SK-N-SH (cell line): ENCODE measurements around the gene HTR6. TPM values are rescaled to one million over a fixed set of nuclear protein-coding genes. Genes with fewer than 3 reads are reported as not detected.

Experiments
- CTCF ChIA-PET: fragments of 300-600, 350-600 bp; formaldehyde crosslinking; extraction: SDS; loops from one replicate; lab custom pipeline; 2021; lab: Yijun Ruan, JAX
- POLR2A ChIA-PET: fragments of 350-600 bp; sonication (Branson Sonifier 250); formaldehyde crosslinking; extraction: SDS; loops from one replicate; lab custom pipeline; 2020; ENCODE audit warnings: antibody characterized with exemption, inconsistent platforms; lab: Yijun Ruan, JAX
- DNase-seq: peaks from one replicate; pipeline ENCODE4 v3.0.0; 2012
- H2AFZ ChIP-seq: fragments of 200-600 bp; sonication (generic); 2 replicates; pipeline ENCODE4 v1.8.1; 2016; ENCODE audit warnings: antibody characterized with exemption, mild to moderate bottlenecking, low read depth
- H3F3A ChIP-seq: fragments of 200-600 bp; sonication (generic); replicated peaks from 2 replicates; pipeline ENCODE3; 2016; ENCODE audit warnings: antibody characterized with exemption, mild to moderate bottlenecking; ENCODE audit not compliant: insufficient read depth
- H3K27ac ChIP-seq, 2 experiments: fragments of 200-500 bp in 1 of 2; fragments of 200-600 bp in 1 of 2; sonication (Bioruptor generic) in 1 of 2; sonication (generic), shearing (Covaris generic) in 1 of 2; 2 replicates each; pipeline versions ENCODE4 v1.5.1 to v1.6.1; 2014 to 2016; ENCODE audit warnings: low read depth in 2 of 2, inconsistent platforms in 1 of 2, low read length in 1 of 2, mild to moderate bottlenecking in 1 of 2, mixed read lengths in 1 of 2
- H3K27me3 ChIP-seq: fragments of 200-600 bp; sonication (generic), shearing (Covaris generic); 2 replicates; pipeline ENCODE4 v1.6.1; 2016; ENCODE audit warnings: mixed run types; ENCODE audit not compliant: insufficient read depth
- H3K36me3 ChIP-seq, 2 experiments: fragments of 200-500 bp in 1 of 2; fragments of 200-600 bp in 1 of 2; sonication (Bioruptor generic) in 1 of 2; sonication (generic) in 1 of 2; replicated peaks in 1 of 2; 2 replicates each; pipeline versions ENCODE3 to v1.5.1; 2014 to 2016; ENCODE audit warnings: low read length in 1 of 2, mild to moderate bottlenecking in 1 of 2; ENCODE audit not compliant: insufficient read depth in 2 of 2, control insufficient read depth in 1 of 2
- H3K4me1 ChIP-seq, 2 experiments: fragments of 200-500 bp in 1 of 2; fragments of 200-600 bp in 1 of 2; sonication (Bioruptor generic) in 1 of 2; sonication (generic), shearing (Covaris generic) in 1 of 2; 2 replicates each; pipeline versions ENCODE4 v1.5.1 to v1.6.1; 2014 to 2016; ENCODE audit warnings: low read depth in 1 of 2, low read length in 1 of 2, mixed run types in 1 of 2; ENCODE audit not compliant: insufficient read depth in 2 of 2, control insufficient read depth in 1 of 2
- H3K4me2 ChIP-seq: fragments of 200-600 bp; sonication (generic), shearing (Covaris generic); 2 replicates; pipeline ENCODE4 v1.6.1; 2017; ENCODE audit warnings: mixed run types
- H3K4me3 ChIP-seq, 2 experiments: fragments of 200-500 bp in 1 of 2; fragments of 200-600 bp in 1 of 2; sonication (Bioruptor generic) in 1 of 2; sonication (generic), shearing (Covaris generic) in 1 of 2; 2 replicates each; pipeline versions ENCODE4 v1.5.1 to v1.8.1; 2014 to 2016; ENCODE audit warnings: low read depth in 2 of 2, inconsistent platforms in 1 of 2, low read length in 1 of 2, mild to moderate bottlenecking in 1 of 2, mixed read lengths in 1 of 2, moderate library complexity in 1 of 2
- H3K79me2 ChIP-seq: fragments of 200-600 bp; sonication (generic); 2 replicates; pipeline ENCODE4 v1.8.1; 2017; ENCODE audit warnings: mild to moderate bottlenecking; ENCODE audit not compliant: insufficient read depth
- H3K9ac ChIP-seq: fragments of 200-600 bp; sonication (generic); 2 replicates; pipeline ENCODE4 v1.6.1; 2017; ENCODE audit warnings: mixed run types
- H3K9me2 ChIP-seq: fragments of 200-600 bp; sonication (generic); 2 replicates; pipeline ENCODE4 v1.6.1; 2017; ENCODE audit warnings: mixed run types
- H3K9me3 ChIP-seq: fragments of 200-600 bp; sonication (generic); 2 replicates; pipeline ENCODE4 v1.6.1; 2017; ENCODE audit warnings: mixed run types, mild to moderate bottlenecking, moderate library complexity
- H4K20me1 ChIP-seq: fragments of 200-600 bp; sonication (generic); 2 replicates; pipeline ENCODE4 v1.6.1; 2017; ENCODE audit warnings: mild to moderate bottlenecking, mixed run types; ENCODE audit not compliant: insufficient read depth
- CHD2 ChIP-seq: fragments of 150-350 bp; IDR thresholded peaks from 2 replicates; pipeline ENCODE4 v1.6.1; 2018; ENCODE audit warnings: low read length; ENCODE audit not compliant: partially characterized antibody
- ELF1 ChIP-seq: IDR thresholded peaks from 2 replicates; pipeline ENCODE4 v1.4.0; 2012
- FOSL2 ChIP-seq: IDR thresholded peaks from 2 replicates; pipeline ENCODE4 v1.4.0; 2012; ENCODE audit warnings: low read depth, mild to moderate bottlenecking, moderate library complexity, borderline replicate concordance
- FOXJ3 ChIP-seq: sonication (generic); formaldehyde crosslinking; IDR thresholded peaks from 2 replicates; pipeline ENCODE4 v1.5.1; 2020; ENCODE audit warnings: mild to moderate bottlenecking, missing genetic modification reagents
- FOXM1 ChIP-seq: IDR thresholded peaks from 2 replicates; pipeline ENCODE4 v1.4.0; 2012; ENCODE audit warnings: low read depth, mild to moderate bottlenecking
- GABPA ChIP-seq: IDR thresholded peaks from 2 replicates; pipeline ENCODE4 v1.4.0; 2012; ENCODE audit warnings: low read depth, mild to moderate bottlenecking
- JUND ChIP-seq: IDR thresholded peaks from 2 replicates; pipeline ENCODE4 v1.4.0; 2012
- MEF2A ChIP-seq: IDR thresholded peaks from 2 replicates; pipeline ENCODE4 v1.4.0; 2012; ENCODE audit warnings: low read depth, borderline replicate concordance
- POLR2AphosphoS5 ChIP-seq: IDR thresholded peaks from 2 replicates; pipeline ENCODE4 v1.6.1; 2012; ENCODE audit warnings: low read depth, low read length
- RAD21 ChIP-seq: IDR thresholded peaks from 2 replicates; pipeline ENCODE4 v1.6.1; 2012; ENCODE audit warnings: mild to moderate bottlenecking, low read length
- RCOR1 ChIP-seq: fragments of 150-350 bp; IDR thresholded peaks from 2 replicates; pipeline ENCODE4 v1.6.1; 2017; ENCODE audit warnings: antibody characterized with exemption, low read length
- RFX5 ChIP-seq: IDR thresholded peaks from 2 replicates; pipeline ENCODE4 v1.6.1; 2012; ENCODE audit warnings: mild to moderate bottlenecking, improper control_type of control experiment, low read length
- RXRA ChIP-seq: IDR thresholded peaks from 2 replicates; pipeline ENCODE4 v1.4.0; 2012; ENCODE audit warnings: low read depth, mild to moderate bottlenecking, borderline replicate concordance
- SIN3A ChIP-seq: IDR thresholded peaks from 2 replicates; pipeline ENCODE4 v1.6.1; 2012; ENCODE audit warnings: low read depth, mild to moderate bottlenecking, low read length, moderate library complexity, borderline replicate concordance
- SMC3 ChIP-seq: IDR thresholded peaks from 2 replicates; pipeline ENCODE4 v1.6.1; 2012; ENCODE audit warnings: low read depth, low read length, improper control_type of control experiment
- TCF12 ChIP-seq: IDR thresholded peaks from 2 replicates; pipeline ENCODE4 v1.4.0; 2012
- TEAD4 ChIP-seq: IDR thresholded peaks from 2 replicates; pipeline ENCODE4 v1.4.0; 2012; ENCODE audit warnings: mild to moderate bottlenecking, borderline replicate concordance; ENCODE audit not compliant: insufficient read depth
- YY1 ChIP-seq: IDR thresholded peaks from 2 replicates; pipeline ENCODE4 v1.4.0; 2012; ENCODE audit warnings: low read depth, mild to moderate bottlenecking
- WGBS: methylation state at CpG from one replicate; pipeline ENCODE4 v1.1.6; 2017; ENCODE audit warnings: low lambda C conversion rate; 5-methylcytosine and 5-hydroxymethylcytosine counted together
- polyA plus RNA-seq, 3 experiments: library from polyadenylated mRNA; depleted of rRNA; stranded (reverse); fragments of >200 nt; gene quantifications; 2 replicates each; pipeline ENCODE4 v1.2.3, GENCODE V29; 2012
- TF ChIP-seq, protein P1 (sequence below): IDR thresholded peaks from 2 replicates; pipeline ENCODE4 v1.4.0; 2012; ENCODE audit warnings: low read depth, borderline replicate concordance
- TF ChIP-seq, protein P2 (sequence below): IDR thresholded peaks from 2 replicates; pipeline ENCODE4; 2012

HTR6 gene
- polyA plus RNA-seq, 1 of the 3 experiments (the other 2 are of a cell fraction) = 0.05 TPM

DNA sequence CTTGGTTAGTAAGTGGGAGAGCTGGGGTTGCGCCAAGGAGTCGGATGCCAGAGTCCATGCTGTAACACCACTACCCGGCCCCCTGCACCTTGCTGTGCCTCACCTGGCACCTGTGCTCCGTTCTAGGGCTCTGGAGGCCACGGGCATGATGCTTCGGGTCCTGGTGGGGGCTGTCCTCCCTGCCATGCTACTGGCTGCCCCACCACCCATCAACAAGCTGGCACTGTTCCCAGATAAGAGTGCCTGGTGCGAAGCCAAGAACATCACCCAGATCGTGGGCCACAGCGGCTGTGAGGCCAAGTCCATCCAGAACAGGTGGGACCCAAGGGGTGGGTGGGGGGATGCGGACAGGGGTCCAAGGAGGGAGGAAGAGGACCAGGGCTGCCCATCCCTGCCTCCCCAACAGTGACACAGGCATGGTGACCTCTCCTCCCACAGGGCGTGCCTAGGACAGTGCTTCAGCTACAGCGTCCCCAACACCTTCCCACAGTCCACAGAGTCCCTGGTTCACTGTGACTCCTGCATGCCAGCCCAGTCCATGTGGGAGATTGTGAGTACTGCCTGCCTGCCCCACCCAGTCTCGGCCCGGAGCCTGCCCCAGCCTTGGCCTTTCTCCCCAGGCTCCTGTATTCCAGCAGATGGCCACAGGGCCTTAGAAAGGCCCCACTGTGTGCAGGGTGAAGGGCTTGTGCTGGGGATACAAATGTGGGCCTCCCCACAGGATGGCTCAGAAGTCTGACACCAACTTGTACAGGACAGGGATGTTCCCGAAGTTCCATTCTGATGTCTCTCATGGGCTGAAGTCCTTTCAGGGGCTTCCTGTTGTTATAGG lies 9.6 kb upstream of the HTR6 start:
- H3K9ac ChIP-seq = no peak overlapping the region
- H3F3A ChIP-seq = no peaks in the 10 kb centered on the region
- ChIA-PET POLR2A (no interaction called here), CTCF (interaction anchor here (1.1 to 33.1 kb wide), 20 partner anchors 34 to 476 kb away, joined by 3 to 553 read pairs (median 6); partner anchors contain the start of genes AKR7A2 and SLC66A1)
- DNase-seq = no peak
- H3K4me2 ChIP-seq = no peak overlapping the region
- peaks cover 0 to 26% of the 10 kb centered on the region in 2 experiments; a peak in 1 of 4 replicates for H3K4me1 ChIP-seq
- TF ChIP-seq, protein P1, sequence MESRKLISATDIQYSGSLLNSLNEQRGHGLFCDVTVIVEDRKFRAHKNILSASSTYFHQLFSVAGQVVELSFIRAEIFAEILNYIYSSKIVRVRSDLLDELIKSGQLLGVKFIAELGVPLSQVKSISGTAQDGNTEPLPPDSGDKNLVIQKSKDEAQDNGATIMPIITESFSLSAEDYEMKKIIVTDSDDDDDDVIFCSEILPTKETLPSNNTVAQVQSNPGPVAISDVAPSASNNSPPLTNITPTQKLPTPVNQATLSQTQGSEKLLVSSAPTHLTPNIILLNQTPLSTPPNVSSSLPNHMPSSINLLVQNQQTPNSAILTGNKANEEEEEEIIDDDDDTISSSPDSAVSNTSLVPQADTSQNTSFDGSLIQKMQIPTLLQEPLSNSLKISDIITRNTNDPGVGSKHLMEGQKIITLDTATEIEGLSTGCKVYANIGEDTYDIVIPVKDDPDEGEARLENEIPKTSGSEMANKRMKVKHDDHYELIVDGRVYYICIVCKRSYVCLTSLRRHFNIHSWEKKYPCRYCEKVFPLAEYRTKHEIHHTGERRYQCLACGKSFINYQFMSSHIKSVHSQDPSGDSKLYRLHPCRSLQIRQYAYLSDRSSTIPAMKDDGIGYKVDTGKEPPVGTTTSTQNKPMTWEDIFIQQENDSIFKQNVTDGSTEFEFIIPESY = no peak
- TF ChIP-seq, protein P2, sequence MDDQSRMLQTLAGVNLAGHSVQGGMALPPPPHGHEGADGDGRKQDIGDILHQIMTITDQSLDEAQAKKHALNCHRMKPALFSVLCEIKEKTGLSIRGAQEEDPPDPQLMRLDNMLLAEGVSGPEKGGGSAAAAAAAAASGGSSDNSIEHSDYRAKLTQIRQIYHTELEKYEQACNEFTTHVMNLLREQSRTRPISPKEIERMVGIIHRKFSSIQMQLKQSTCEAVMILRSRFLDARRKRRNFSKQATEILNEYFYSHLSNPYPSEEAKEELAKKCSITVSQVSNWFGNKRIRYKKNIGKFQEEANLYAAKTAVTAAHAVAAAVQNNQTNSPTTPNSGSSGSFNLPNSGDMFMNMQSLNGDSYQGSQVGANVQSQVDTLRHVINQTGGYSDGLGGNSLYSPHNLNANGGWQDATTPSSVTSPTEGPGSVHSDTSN = no peak
- TF ChIP-seq RCOR1 (no peak), FOXJ3 (CRISPR knock-in tag) (no peak), RAD21 (no peak), SIN3A (no peak), FOXM1 (no peak), TCF12 (no peak), YY1 (no peak), SMC3 (no peak), ELF1 (no peak), RXRA (no peak), CHD2 (no peak), RFX5 (no peak), FOSL2 (no peak), POLR2AphosphoS5 (no peak), MEF2A (no peak), JUND (no peak), TEAD4 (no peak), GABPA (no peak)
- no peak overlapping the region for H2AFZ ChIP-seq
- no peaks in the 10 kb centered on the region for H3K9me3 ChIP-seq
- 82% methylated on average over 14 of the region's 15 CpGs for WGBS
- H3K36me3 ChIP-seq = no peaks in the 10 kb centered on the region
- peaks cover 12% of the 10 kb centered on the region; the same call in 1 of the 2 replicates for H4K20me1 ChIP-seq
- H3K9me2 ChIP-seq = no peaks in the 10 kb centered on the region
- no peak overlapping the region for H3K27ac ChIP-seq
- H3K79me2 ChIP-seq = no peaks in the 10 kb centered on the region
- no peak overlapping the region for H3K4me3 ChIP-seq
- H3K27me3 ChIP-seq = no peaks in the 10 kb centered on the region
